Adipocyte (in vitro differentiated cells): Measurements from ENCODE around the gene CALML4.
A peak's percentile ranks its signal among the peaks of the same experiment; 100 is the strongest.
"Not testable (repeated sequence)": the region's sequence is repeated elsewhere in the genome, so short reads cannot be mapped to it uniquely, and the experiment has no call there.

ENCODE experiments used
- DNase-seq: peaks from one replicate; pipeline ENCODE4 v3.0.0-alpha.2; 2015; ENCODE audit warnings: low read depth
- H3K27me3 ChIP-seq: replicated peaks from 2 replicates; pipeline ENCODE4 v1.7.0; 2013; ENCODE audit warnings: mild to moderate bottlenecking, low read length, moderate library complexity; ENCODE audit not compliant: control insufficient read depth, insufficient read depth
- H3K36me3 ChIP-seq: 2 replicates; pipeline ENCODE4 v1.7.0; 2013; ENCODE audit warnings: low read length, mild to moderate bottlenecking, moderate library complexity; ENCODE audit not compliant: control insufficient read depth, insufficient read depth, severe bottlenecking
- H3K4me1 ChIP-seq: 2 replicates; pipeline ENCODE4 v1.7.0; 2013; ENCODE audit warnings: mild to moderate bottlenecking, low read length, moderate library complexity; ENCODE audit not compliant: control insufficient read depth, insufficient read depth
- H3K4me3 ChIP-seq: 2 replicates; pipeline ENCODE4 v1.7.0; 2013; ENCODE audit warnings: mild to moderate bottlenecking, low read length, moderate library complexity
- H3K9ac ChIP-seq: 2 replicates; pipeline ENCODE4 v1.7.0; 2013; ENCODE audit warnings: mild to moderate bottlenecking, low read length, moderate library complexity
- H3K9me3 ChIP-seq: 2 replicates; pipeline ENCODE4 v1.7.0; 2013; ENCODE audit warnings: mild to moderate bottlenecking, low read length, moderate library complexity; ENCODE audit not compliant: control insufficient read depth

CALML4 gene

DNA sequence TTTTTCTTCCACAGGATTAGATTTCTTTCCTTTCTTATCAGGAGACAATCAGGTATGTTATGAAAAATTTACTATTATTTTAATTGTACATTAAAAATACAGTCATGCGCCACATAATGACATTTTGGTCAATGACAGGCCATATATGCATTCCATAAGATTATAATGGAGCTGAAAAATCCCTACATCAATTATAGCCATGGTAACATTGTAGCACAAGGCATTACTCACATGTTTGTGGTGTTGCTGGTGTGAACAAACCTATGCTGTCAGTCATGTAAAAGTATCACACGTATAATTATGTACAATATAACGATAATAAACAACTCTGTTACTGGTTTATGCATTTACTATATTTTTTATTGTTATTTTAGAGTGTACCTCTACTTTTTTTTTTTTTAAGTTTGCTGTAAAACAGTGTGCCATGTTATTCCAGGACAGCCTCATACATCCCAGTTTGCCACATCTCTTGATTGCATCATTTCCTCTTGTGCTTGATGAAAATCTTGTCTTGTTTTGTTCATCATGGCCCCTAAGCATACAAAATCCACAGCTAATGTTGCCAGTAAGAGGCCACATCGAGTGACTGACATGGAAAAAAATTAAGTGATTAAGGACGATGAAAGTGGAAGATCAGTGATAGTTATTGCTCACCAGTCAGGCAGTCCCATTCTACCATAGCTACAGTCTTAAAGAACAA, 21.4 kb downstream of the CALML4 start:
- Histone ChIP-seq H3K9ac (no peak overlapping the region), H3K9me3 (no peaks in the 10 kb centered on the region), H3K36me3 (peaks cover 41% of the 10 kb centered on the region), H3K4me3 (no peak overlapping the region), H3K27me3 (no peaks in the 10 kb centered on the region), H3K4me1 (peaks cover 50% of the 10 kb centered on the region)
- peak; percentile 33 for DNase-seq

- peak; percentile 81 for DNase-seq
- Histone ChIP-seq H3K27me3 (no peaks in the 10 kb centered on the region), H3K4me1 (peaks cover 31% of the 10 kb centered on the region), H3K9ac (peak overlapping the region; percentile 21), H3K36me3 (peaks cover 46% of the 10 kb centered on the region), H3K4me3 (peak overlapping the region; percentile 60), H3K9me3 (no peaks in the 10 kb centered on the region)
Observed at GRCh38 chr15:68177742-68178141, 27.4 kb downstream of the CALML4 start.

GRCh38 chr15:68176601-68177000, 28.5 kb downstream of the CALML4 start:
- Histone ChIP-seq H3K4me3 (peak overlapping the region; percentile 60), H3K27me3 (no peaks in the 10 kb centered on the region), H3K9ac (no peak overlapping the region), H3K4me1 (peaks cover 31% of the 10 kb centered on the region), H3K36me3 (peaks cover 36% of the 10 kb centered on the region), H3K9me3 (no peaks in the 10 kb centered on the region)
- peak; percentile 50 for DNase-seq

GRCh38 chr15:68175526-68175925, 29.6 kb downstream of the CALML4 start:
- Histone ChIP-seq H3K4me3 (no peak overlapping the region), H3K9ac (no peak overlapping the region), H3K27me3 (no peaks in the 10 kb centered on the region), H3K4me1 (peaks cover 31% of the 10 kb centered on the region), H3K9me3 (no peaks in the 10 kb centered on the region), H3K36me3 (peaks cover 31% of the 10 kb centered on the region)
- DNase-seq: no peak

DNA sequence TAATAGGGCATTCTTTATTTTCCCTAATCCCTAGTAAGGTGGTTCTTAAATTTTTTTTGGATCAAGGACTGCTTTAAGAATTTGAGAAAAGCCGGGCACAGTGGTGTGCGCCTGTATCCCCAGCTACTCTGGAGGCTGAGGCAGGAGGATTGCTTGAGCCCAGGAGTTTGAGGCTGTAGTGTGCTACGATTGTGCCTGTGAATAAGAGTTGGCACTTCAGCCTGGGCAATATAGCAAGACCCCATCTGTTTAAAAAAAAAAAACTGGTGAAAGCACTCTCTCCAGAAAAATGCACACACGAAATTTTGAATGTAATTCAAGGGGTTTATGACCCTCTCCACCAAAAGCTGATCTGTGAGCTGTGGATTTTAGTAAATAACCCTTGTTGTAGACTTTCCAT, 32.0 kb downstream of the CALML4 start:
- no peak for DNase-seq
- Histone ChIP-seq H3K4me1 (peaks cover 23% of the 10 kb centered on the region), H3K36me3 (peaks cover 27% of the 10 kb centered on the region), H3K4me3 (no peak overlapping the region), H3K27me3 (no peaks in the 10 kb centered on the region), H3K9me3 (no peaks in the 10 kb centered on the region), H3K9ac (no peak overlapping the region)

GRCh38 chr15:68172037-68172436, 33.1 kb downstream of the CALML4 start:
- H3K4me3 ChIP-seq, H3K9ac ChIP-seq, H3K9me3 ChIP-seq, DNase-seq, H3K27me3 ChIP-seq: not testable (repeated sequence)
- Histone ChIP-seq H3K36me3 (peaks cover 23% of the 10 kb centered on the region), H3K4me1 (peaks cover 12% of the 10 kb centered on the region)

- DNase-seq: no peak
- no peaks in the 10 kb centered on the region for H3K9me3 ChIP-seq
- peaks cover 40% of the 10 kb centered on the region for H3K36me3 ChIP-seq
- H3K4me3 ChIP-seq: no peak overlapping the region
- H3K9ac ChIP-seq: no peak overlapping the region
- H3K27me3 ChIP-seq: no peaks in the 10 kb centered on the region
- H3K4me1 ChIP-seq: no peaks in the 10 kb centered on the region
Observed at GRCh38 chr15:68166847-68167246, 38.3 kb downstream of the CALML4 start.

DNA sequence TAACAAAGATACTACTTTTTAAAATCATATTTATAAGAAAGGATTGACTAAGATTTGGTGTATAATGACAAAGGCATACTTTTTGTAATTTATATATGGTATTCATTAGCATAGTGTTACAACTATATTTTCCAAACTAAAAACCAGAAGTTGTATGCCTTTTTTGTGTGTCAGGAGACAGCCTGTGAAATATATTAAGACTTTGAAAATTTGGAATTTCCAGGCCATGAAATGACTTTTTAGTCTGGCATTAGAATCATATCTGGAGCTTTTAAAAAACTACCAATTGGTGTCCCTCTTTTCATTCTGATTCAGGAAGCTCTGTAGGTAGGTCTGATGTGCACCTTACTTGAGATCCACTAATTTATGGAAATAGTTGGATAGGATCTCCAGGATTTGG, 41.9 kb downstream of the CALML4 start:
- H3K9ac ChIP-seq: no peak overlapping the region
- H3K4me1 ChIP-seq: no peaks in the 10 kb centered on the region
- no peak for DNase-seq
- H3K4me3 ChIP-seq: no peak overlapping the region
- H3K36me3 ChIP-seq: peaks cover 62% of the 10 kb centered on the region
- no peaks in the 10 kb centered on the region for H3K9me3 ChIP-seq
- no peaks in the 10 kb centered on the region for H3K27me3 ChIP-seq

DNA sequence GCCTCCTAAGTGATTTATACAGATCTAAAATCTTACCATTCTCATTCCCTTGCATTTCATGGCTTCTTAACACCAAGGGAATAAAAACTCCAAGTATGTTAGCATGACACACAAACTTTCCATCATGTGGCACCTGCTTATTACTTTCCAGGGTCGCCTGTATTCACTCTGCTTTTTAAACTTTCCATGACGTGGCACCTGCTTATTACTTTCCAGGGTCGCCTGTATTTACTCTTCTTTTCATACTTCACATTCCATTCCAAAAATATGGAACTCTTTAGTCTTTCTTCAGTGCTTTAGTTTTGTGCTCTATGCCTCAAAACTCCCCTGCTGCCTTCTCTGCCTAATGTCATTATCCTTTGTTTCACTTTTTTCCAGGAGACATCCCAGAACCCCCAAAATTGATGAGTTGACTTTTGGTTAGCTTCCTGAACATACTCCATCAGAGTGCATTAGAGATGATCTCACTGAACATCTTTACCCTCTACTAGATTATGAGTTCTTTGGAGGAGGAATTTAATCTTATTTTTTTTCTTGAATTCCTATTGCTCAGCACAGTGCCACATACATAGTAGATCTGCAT, 47.0 kb downstream of the CALML4 start:
- DNase-seq: peak; percentile 55

GRCh38 chr15:68157074-68157473, 48.1 kb downstream of the CALML4 start:
- no peak for DNase-seq
- no peak overlapping the region for H3K4me3 ChIP-seq
- no peaks in the 10 kb centered on the region for H3K4me1 ChIP-seq
- H3K27me3 ChIP-seq: no peaks in the 10 kb centered on the region
- peaks cover 55% of the 10 kb centered on the region for H3K36me3 ChIP-seq
- no peaks in the 10 kb centered on the region for H3K9me3 ChIP-seq
- no peak overlapping the region for H3K9ac ChIP-seq

More for the DNA sequence above, 47.0 kb downstream of the CALML4 start:
- Histone ChIP-seq H3K4me3 (no peak overlapping the region), H3K27me3 (no peaks in the 10 kb centered on the region), H3K9ac (no peak overlapping the region), H3K9me3 (no peaks in the 10 kb centered on the region), H3K4me1 (no peaks in the 10 kb centered on the region), H3K36me3 (peaks cover 61% of the 10 kb centered on the region)

DNA sequence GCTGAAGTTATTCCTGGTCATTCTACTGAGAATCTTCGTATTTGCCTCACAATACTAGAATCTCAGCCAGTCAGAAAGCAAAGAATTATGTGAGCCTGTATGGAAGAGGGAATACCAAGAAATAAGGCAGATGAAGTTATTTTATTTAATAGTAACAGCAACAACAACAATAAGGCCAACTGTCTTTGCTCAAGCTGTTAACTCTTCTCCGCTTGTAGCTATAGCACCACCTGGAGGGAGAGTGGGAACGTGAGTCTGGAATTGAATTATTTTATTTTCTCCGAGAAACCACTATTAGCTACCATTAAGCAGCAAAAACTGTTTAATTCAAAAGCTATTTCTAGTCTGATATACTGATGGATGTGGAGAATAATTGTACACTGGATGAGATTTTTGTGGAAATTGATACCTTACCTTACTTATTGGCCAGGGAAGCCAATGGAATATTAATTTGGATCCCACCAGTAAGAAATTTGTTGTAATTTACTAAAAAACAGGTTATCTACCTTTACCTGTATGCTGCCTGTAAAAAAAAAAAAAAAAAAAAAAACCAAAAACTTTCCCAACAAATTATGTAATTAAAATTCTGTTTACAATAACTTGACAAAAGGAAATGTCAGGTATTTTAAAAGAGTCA, 50.1 kb downstream of the CALML4 start:
- DNase-seq: peak; percentile 77
- Histone ChIP-seq H3K27me3 (no peaks in the 10 kb centered on the region), H3K9ac (peak overlapping the region; percentile 16), H3K4me1 (no peaks in the 10 kb centered on the region), H3K36me3 (peaks cover 39% of the 10 kb centered on the region), H3K9me3 (no peaks in the 10 kb centered on the region), H3K4me3 (no peak overlapping the region)
